OCI-LY7 (cell line): ENCODE measurements around the gene COPA. TPM values are rescaled to one million over a fixed set of nuclear protein-coding genes. Genes with fewer than 3 reads are reported as not detected.
A peak's percentile ranks its signal among the peaks of the same experiment; 100 is the strongest.

Source experiments
- BruUV-seq: library from RNA; stranded (reverse); fragments of 400-500 nt; replicated peaks from 2 replicates; lab custom pipeline; 2021; lab: Mats Ljungman, UMichigan
- CTCF ChIA-PET: fragments of 300-600 bp; sonication (Branson Sonifier 250); formaldehyde crosslinking; loops from one replicate; lab custom pipeline; 2022; ENCODE audit warnings: antibody characterized with exemption; ENCODE audit not compliant: unreplicated experiment; lab: Charles Lee
- POLR2A ChIA-PET: fragments of 300-600 bp; sonication (Branson Sonifier 250); formaldehyde crosslinking; loops from one replicate; lab custom pipeline; 2022; ENCODE audit warnings: antibody characterized with exemption; lab: Charles Lee
- DNase-seq: peaks from one replicate; pipeline ENCODE4 v3.0.0-alpha.2; 2015; ENCODE audit warnings: low spot score
- H2AFZ ChIP-seq: fragments of 200-600 bp; sonication (generic), shearing (Covaris generic); 2 replicates; pipeline ENCODE4 v1.6.1; 2014; ENCODE audit warnings: mild to moderate bottlenecking, antibody characterized with exemption, low read length, moderate library complexity
- H3K27ac ChIP-seq: fragments of 200-600 bp; sonication (generic); 2 replicates; pipeline ENCODE4 v1.5.1; 2014; ENCODE audit warnings: mixed run types, low read depth, mild to moderate bottlenecking, moderate library complexity, low read length, inconsistent platforms; ENCODE audit not compliant: poor library complexity, severe bottlenecking
- H3K36me3 ChIP-seq: fragments of 200-600 bp; sonication (generic); 2 replicates; pipeline ENCODE4 v1.6.1; 2014; ENCODE audit warnings: mild to moderate bottlenecking, antibody characterized with exemption, low read length, moderate library complexity, mixed read lengths; ENCODE audit not compliant: insufficient read depth
- H3K4me1 ChIP-seq: fragments of 200-600 bp; sonication (generic); 2 replicates; pipeline ENCODE4 v1.5.1; 2014; ENCODE audit warnings: mild to moderate bottlenecking, low read length; ENCODE audit not compliant: insufficient read depth, poor library complexity, severe bottlenecking
- H3K4me2 ChIP-seq: fragments of 200-600 bp; sonication (generic); 2 replicates; pipeline ENCODE4 v1.6.1; 2014; ENCODE audit warnings: mild to moderate bottlenecking, low read length
- H3K4me3 ChIP-seq: fragments of 200-600 bp; sonication (generic); 2 replicates; pipeline ENCODE4 v1.5.1; 2014; ENCODE audit warnings: mild to moderate bottlenecking, low read depth, low read length; ENCODE audit not compliant: poor library complexity, severe bottlenecking
- H3K79me2 ChIP-seq: fragments of 200-600 bp; sonication (generic); 2 replicates; pipeline ENCODE4 v1.6.1; 2016; ENCODE audit warnings: low read depth, mild to moderate bottlenecking, low read length, moderate library complexity, mixed read lengths; ENCODE audit not compliant: insufficient read depth
- H3K9me2 ChIP-seq: fragments of 200-600 bp; sonication (generic); 2 replicates; pipeline ENCODE4 v1.6.1; 2016; ENCODE audit warnings: mild to moderate bottlenecking, low read length, mixed read lengths; ENCODE audit not compliant: insufficient read depth
- H3K9me3 ChIP-seq: fragments of 200-600 bp; sonication (generic); 2 replicates; pipeline ENCODE4 v1.6.1; 2014; ENCODE audit warnings: mild to moderate bottlenecking, mixed run types, low read length, mixed read lengths
- H4K20me1 ChIP-seq: fragments of 200-600 bp; sonication (generic); 2 replicates; pipeline ENCODE4 v1.6.1; 2014; ENCODE audit warnings: mild to moderate bottlenecking, antibody characterized with exemption, low read length, moderate library complexity, mixed read lengths; ENCODE audit not compliant: insufficient read depth
- CTCF ChIP-seq: fragments of 200-600 bp; sonication (generic); conservative IDR thresholded peaks from 2 replicates; pipeline ENCODE4 v1.5.1; 2014; ENCODE audit warnings: mild to moderate bottlenecking, antibody characterized with exemption, low read length, moderate library complexity, mixed read lengths
- EZH2phosphoT487 ChIP-seq: fragments of 200-600 bp; sonication (generic); IDR thresholded peaks from 2 replicates; pipeline ENCODE4 v1.6.1; 2018; ENCODE audit warnings: low read depth, borderline replicate concordance, mild to moderate bottlenecking, mixed run types, antibody characterized with exemption, low read length, moderate library complexity, mixed read lengths
- intact Hi-C: fragments of 100-400 bp; cut with micrococcal nuclease; formaldehyde crosslinking; loops from one replicate; pipeline ENCODE4 v1.10.0; 2022; ENCODE audit not compliant: unreplicated experiment
- total RNA-seq, 2 experiments: library from RNA; depleted of rRNA in 1 of 2; stranded (reverse); fragments of >200 nt in 1 of 2; shearing (Covaris generic) in 1 of 2; gene quantifications; 2 replicates each; pipeline ENCODE4 v1.2.3, GENCODE V29; 2014 to 2022

Gene COPA
- total RNA-seq, 2 experiments from 2014 or later, result 74.2 to 138 TPM

GRCh38 chr1:160344241-160344640, 1.2 kb upstream of the COPA start:
- H3K9me2 ChIP-seq, result no peaks in the 10 kb centered on the region
- peak overlapping the region; percentile 87 for H3K4me3 ChIP-seq
- peaks cover 56% of the 10 kb centered on the region for H3K36me3 ChIP-seq
- H3K27ac ChIP-seq, result no peak overlapping the region
- H3K79me2 ChIP-seq, result peaks cover 53% of the 10 kb centered on the region
- H3K9me3 ChIP-seq, result no peaks in the 10 kb centered on the region
- TF ChIP-seq CTCF, result no peak
- H3K4me2 ChIP-seq, result peak overlapping the region; percentile 85
- POLR2A ChIA-PET, result interaction anchor here (0.7 to 1.2 kb wide), 6 partner anchors 9 to 242 kb away, joined by 3 to 9 read pairs (median 4); partner anchors contain the start of gene PEX19
- CTCF ChIA-PET, result interaction anchor here (1.0 to 1.7 kb wide), 2 partner anchors 10 to 11 kb away, joined by 3 to 4 read pairs; no protein-coding TSS in a partner anchor
- DNase-seq, result no peak
- H2AFZ ChIP-seq, result no peak overlapping the region
- intact Hi-C loops, result loop anchor here (5.0 kb wide), 1 partner anchor 263 kb away; no protein-coding TSS in a partner anchor
- peaks cover 44% of the 10 kb centered on the region for H3K4me1 ChIP-seq
- no TSS peak for BruUV-seq
- peaks cover 15% of the 10 kb centered on the region; the same call in 1 of the 2 replicates for H4K20me1 ChIP-seq

GRCh38 chr1:160342526-160342925, 524 bp downstream of the COPA start:
- H3K27ac ChIP-seq, result peak overlapping the region; percentile 60
- ChIA-PET POLR2A (interaction anchor here (0.9 kb wide), 1 partner anchor 138 kb away, joined by 3 read pairs; no protein-coding TSS in a partner anchor), CTCF (no interaction called here)
- BruUV-seq, result TSS peak; percentile 75
- peak overlapping the region; percentile 82; the same call in 1 of the 2 replicates for H2AFZ ChIP-seq
- DNase-seq, result peak; percentile 48
- peak overlapping the region; percentile 85 for H3K4me2 ChIP-seq
- H3K4me3 ChIP-seq, result peak overlapping the region; percentile 87
- H3K36me3 ChIP-seq, result peaks cover 59% of the 10 kb centered on the region
- H3K79me2 ChIP-seq, result peaks cover 53% of the 10 kb centered on the region
- intact Hi-C loops, result loop anchor here (2.0 to 5.0 kb wide), 2 partner anchors 58 to 265 kb away; partner anchors contain the start of gene PEX19
- no peaks in the 10 kb centered on the region for H3K9me3 ChIP-seq
- H3K4me1 ChIP-seq, result peaks cover 43% of the 10 kb centered on the region
- H3K9me2 ChIP-seq, result no peaks in the 10 kb centered on the region
- TF ChIP-seq EZH2phosphoT487 (no peak), CTCF (no peak)
- peaks cover 15% of the 10 kb centered on the region; the same call in 1 of the 2 replicates for H4K20me1 ChIP-seq

GRCh38 chr1:160340866-160341265, 2.2 kb downstream of the COPA start:
- H3K36me3 ChIP-seq, result peaks cover 58% of the 10 kb centered on the region
- no TSS peak for BruUV-seq
- H3K4me2 ChIP-seq, result peak overlapping the region; percentile 85
- H3K4me1 ChIP-seq, result peaks cover 26% of the 10 kb centered on the region
- DNase-seq, result no peak
- H3K9me2 ChIP-seq, result no peaks in the 10 kb centered on the region
- no peak overlapping the region for H3K4me3 ChIP-seq
- H4K20me1 ChIP-seq, result peaks cover 15% of the 10 kb centered on the region; the same call in 1 of the 2 replicates
- ChIA-PET POLR2A (no interaction called here), CTCF (no interaction called here)
- intact Hi-C loops, result loop anchor here (5.0 kb wide), 1 partner anchor 266 kb away; no protein-coding TSS in a partner anchor
- TF ChIP-seq CTCF (no peak), EZH2phosphoT487 (no peak)
- no peak overlapping the region for H3K27ac ChIP-seq
- H2AFZ ChIP-seq, result no peak overlapping the region
- no peaks in the 10 kb centered on the region for H3K9me3 ChIP-seq
- peaks cover 55% of the 10 kb centered on the region for H3K79me2 ChIP-seq
